K562 (cell line): ENCODE results near the gene LY6G6F. TPM values are rescaled to one million over a fixed set of nuclear protein-coding genes. Genes with fewer than 3 reads are reported as not detected.

Experiments
- ARID1B ChIP-seq: fragments of 450-650 bp; IDR thresholded peaks from 2 replicates; pipeline ENCODE4 v1.6.1; 2016; ENCODE audit warnings: antibody characterized with exemption, mild to moderate bottlenecking, inconsistent platforms
- CEBPZ ChIP-seq: fragments of 150-350 bp; IDR thresholded peaks from 2 replicates; pipeline ENCODE4 v1.6.1; 2014; ENCODE audit warnings: low read depth, mild to moderate bottlenecking, low read length, borderline replicate concordance
- E2F8 ChIP-seq: fragments of 450-650 bp; IDR thresholded peaks from 2 replicates; pipeline ENCODE4 v1.7.1; 2018; ENCODE audit warnings: mild to moderate bottlenecking, low read depth; ENCODE audit not compliant: partially characterized antibody
- MTA1 ChIP-seq: fragments of 450-650 bp; IDR thresholded peaks from 2 replicates; pipeline ENCODE4 v1.6.1; 2017; ENCODE audit warnings: borderline replicate concordance
- PRMT5 ChIP-seq: sonication (generic); formaldehyde crosslinking; IDR thresholded peaks from 2 replicates; pipeline ENCODE4 v1.5.0; 2020; ENCODE audit warnings: missing genetic modification reagents
- RAD51 ChIP-seq: fragments of 450-650 bp; IDR thresholded peaks from 2 replicates; pipeline ENCODE4 v1.7.1; 2016; ENCODE audit warnings: low read depth, mild to moderate bottlenecking, borderline replicate concordance
- RREB1 ChIP-seq: fragments of 250-450 bp; sonication (Bioruptor Pico); IDR thresholded peaks from 2 replicates; pipeline ENCODE4 v1.4.0; 2020
- TEAD2 ChIP-seq: fragments of 450-650 bp; IDR thresholded peaks from 2 replicates; pipeline ENCODE4 v1.6.1; 2016; ENCODE audit warnings: missing genetic modification characterization, control low read depth, missing compliant biosample characterization
- TSHZ1 ChIP-seq: fragments of 250-450 bp; sonication (Bioruptor Pico); IDR thresholded peaks from 2 replicates; pipeline ENCODE4 v1.4.0; 2020; ENCODE audit warnings: mild to moderate bottlenecking, moderate library complexity
- polyA plus RNA-seq, 8 experiments: library from polyadenylated mRNA; depleted of rRNA in 4 of 8; stranded (reverse) in 5 of 8; unstranded in 3 of 8; fragments of >200 nt; fragmentation: Nextera tagmentation in 2 of 8; fragmentation: Illumina TruSeq in 1 of 8; extraction: Ambion mirVana in 2 of 8; extraction: Trizol in 1 of 8; gene quantifications; 2 replicates each; pipeline versions ENCODE4 v1.2.1 to v1.2.3, GENCODE V29; 2011 to 2014; ENCODE audit warnings: inconsistent platforms in 1 of 8, missing spikeins in 1 of 8
- total RNA-seq, 7 experiments: library from RNA; depleted of rRNA in 6 of 7; stranded (reverse); fragments of >200 nt in 6 of 7; fragmentation: Illumina TruSeq in 2 of 7; extraction: Trizol in 2 of 7; gene quantifications; 2 replicates each; pipeline versions ENCODE4 v1.2.1 to v1.2.3, GENCODE V29; 2011 to 2021; ENCODE audit warnings: low replicate concordance in 1 of 7

LY6G6F gene
- total and polyA plus RNA-seq, 9 of the 15 experiments (the other 6 are each of a cell fraction or from before 2014, with no cell fraction given): 0.14 to 0.50 (median 0.28) TPM; not detected in 2

GRCh38 chr6:31680226-31681134 is 26.2 kb upstream of the LY6G6F start, which contains the start of gene LY6G5C (continued):
- TF ChIP-seq TSHZ1 (CRISPR knock-in tag) (no peak), MTA1 (no peak), E2F8 (peak; percentile 30), RAD51 (no peak), PRMT5 (CRISPR knock-in tag) (no peak), ARID1B (0 out of 2 replicates have a peak, but pooled peaks have one; percentile 7), TEAD2 (no peak), RREB1 (CRISPR knock-in tag) (peak; percentile 24; the same call in 1 of the 2 replicates), CEBPZ (no peak)
